ENCODE measurements around the gene OARD1.

The OARD1 gene

GRCh38 chr6:41074692-41075436 lies 2.7 kb upstream of the OARD1 start:
- DNase-seq = no peak

- DNase-seq = no peak
Observed at GRCh38 chr6:41073968-41074691, 2.0 kb upstream of the OARD1 start.

- DNase-seq = peak; percentile 79
Observed at GRCh38 chr6:41073203-41073967, 1.2 kb upstream of the OARD1 start.

- no peak for DNase-seq
Observed at GRCh38 chr6:41072836-41073202, 663 bp upstream of the OARD1 start, which contains the start of gene NFYA. Gene NFYA (plus strand): TSS chr6:41072974. CDS start chr6:41079090, 6,116 bp downstream.

- no peak for DNase-seq
Observed at GRCh38 chr6:41071501-41071922, 644 bp downstream of the OARD1 start.

GRCh38 chr6:41066867-41067304 lies 5.3 kb downstream of the OARD1 start:
- peak; percentile 56 for DNase-seq

DNA sequence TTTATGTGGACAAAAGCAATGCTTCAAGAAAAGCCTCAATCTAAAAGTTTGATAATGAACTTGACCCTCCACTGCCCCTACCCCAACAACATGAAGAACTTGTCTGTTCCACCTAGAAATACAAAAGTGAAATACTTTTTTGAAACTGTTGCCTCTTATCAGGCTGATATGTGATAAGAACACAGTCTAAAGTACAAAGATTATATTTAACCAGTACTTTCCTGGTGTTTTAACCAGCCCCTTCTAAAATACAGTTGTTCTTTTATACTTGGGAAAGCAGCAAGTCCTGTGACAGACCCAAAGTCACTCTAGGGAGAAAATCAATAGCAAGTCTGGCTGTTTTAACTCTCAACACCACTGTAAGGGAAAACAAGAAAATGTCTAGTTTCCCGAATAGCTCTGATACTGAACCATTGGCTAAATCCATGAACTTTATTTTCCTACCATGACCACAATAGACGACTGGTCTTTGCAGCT lies 6.6 kb downstream of the OARD1 start:
- DNase-seq = no peak

DNA sequence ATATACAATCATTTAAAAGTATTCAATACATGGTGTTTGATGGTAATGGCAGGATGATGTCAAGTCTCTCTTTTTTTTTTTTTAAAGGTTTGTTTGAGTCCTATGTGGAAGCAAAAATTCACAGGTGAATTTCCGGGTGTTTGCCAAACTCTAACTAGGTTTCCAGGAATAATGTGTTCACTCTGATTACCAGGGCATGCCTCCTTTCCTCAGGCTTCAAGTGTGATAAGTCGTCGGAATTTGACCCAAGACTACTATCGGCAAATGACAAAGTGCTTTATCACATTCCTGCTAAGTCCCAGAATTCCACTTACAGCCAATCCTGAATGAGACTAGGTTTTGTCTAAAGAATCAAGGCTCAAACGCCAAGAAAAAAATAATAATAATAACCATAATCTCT lies 7.3 kb downstream of the OARD1 start:
- no peak for DNase-seq

GRCh38 chr6:41063884-41064285 lies 8.3 kb downstream of the OARD1 start:
- DNase-seq = no peak

DNA sequence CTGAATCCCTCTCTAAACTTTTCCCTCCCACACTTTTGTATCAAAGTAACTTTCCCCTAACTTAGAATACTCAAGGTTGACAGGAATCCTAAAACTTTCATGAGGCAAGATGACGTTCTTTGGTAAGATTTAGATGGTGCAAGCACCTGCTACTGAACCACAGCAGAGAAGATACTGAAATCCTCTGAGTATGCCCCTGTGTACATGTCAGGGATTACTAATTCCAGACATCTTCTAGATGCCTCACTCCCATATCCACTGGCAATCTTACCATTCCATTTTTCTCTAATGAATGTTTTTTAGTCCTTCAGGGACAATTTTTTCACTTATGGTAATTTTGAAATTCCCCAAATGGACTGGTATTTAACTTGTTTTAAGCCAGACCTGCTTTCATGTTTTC lies 10.1 kb downstream of the OARD1 start:
- no peak for DNase-seq

GRCh38 chr6:41061196-41061726 lies 10.9 kb downstream of the OARD1 start:
- DNase-seq = no peak

GRCh38 chr6:41059556-41059955 lies 12.6 kb downstream of the OARD1 start:
- DNase-seq = no peak

- no peak for DNase-seq
Observed at GRCh38 chr6:41058783-41059181, 13.4 kb downstream of the OARD1 start.

GRCh38 chr6:41056768-41057490 lies 15.2 kb downstream of the OARD1 start:
- DNase-seq = no peak

DNA sequence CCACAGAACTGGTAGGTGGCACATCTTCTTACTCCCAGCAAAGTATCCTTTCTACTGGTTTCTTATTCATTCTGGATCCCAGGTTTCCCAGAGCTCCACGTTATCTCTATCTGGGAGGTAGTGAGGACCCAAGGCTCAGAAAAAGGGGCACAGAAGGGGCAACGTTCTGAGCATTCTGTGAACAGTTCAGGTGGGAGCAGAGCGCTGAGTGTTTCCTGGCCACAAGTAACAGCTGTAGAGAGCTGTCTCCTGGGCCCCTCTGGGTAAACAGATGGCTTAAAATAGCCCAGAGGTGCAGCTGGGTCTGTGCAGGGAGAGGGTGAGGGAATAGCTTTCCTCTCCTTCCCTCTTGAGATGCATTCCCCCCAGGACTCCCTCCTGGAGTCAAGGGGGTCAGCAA lies 17.0 kb downstream of the OARD1 start:
- DNase-seq = no peak

DNA sequence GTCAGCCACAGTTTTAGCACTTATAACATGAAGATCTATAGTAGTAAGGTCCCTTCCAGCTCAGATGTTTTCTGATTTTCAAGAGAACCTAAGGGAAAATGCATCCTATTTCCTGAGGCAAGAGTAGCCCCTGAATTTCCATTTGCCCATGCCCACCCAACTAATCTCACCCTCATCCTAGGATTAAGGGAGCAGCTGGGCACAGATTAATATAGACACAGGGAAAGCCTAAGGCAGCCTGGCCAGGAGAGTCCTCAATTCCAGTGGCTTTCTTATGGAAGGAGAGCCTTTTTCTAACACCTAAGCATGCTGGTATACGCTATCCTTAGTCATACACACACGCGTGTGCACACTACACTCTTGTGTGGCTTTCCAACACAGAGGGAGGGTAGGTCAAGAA lies 17.6 kb downstream of the OARD1 start:
- DNase-seq = no peak

DNA sequence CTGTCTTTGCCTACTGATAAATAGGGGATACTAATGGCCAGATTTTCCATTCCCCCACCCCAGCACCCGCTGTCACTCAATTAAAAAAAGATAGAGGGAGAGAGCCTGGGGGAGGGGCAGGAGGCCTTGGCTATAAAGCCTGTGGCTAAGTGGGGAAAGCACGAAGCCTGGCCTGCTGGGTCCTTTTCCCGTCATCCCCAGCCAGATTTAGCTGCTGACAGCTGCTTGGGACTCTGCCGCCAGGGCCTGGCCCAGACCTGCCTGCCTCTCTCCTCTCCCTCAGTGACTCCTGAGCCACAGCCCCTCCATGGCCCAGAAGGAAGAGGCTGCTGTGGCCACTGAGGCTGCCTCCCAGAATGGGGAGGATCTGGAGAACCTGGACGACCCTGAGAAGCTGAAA lies 19.1 kb downstream of the OARD1 start, which contains the start of gene APOBEC2:
TSS of gene APOBEC2 (plus strand) at position 162 of the 400 bp plus-strand sequence. CDS start at position 308, 146 bp downstream.
- no peak for DNase-seq

DNA sequence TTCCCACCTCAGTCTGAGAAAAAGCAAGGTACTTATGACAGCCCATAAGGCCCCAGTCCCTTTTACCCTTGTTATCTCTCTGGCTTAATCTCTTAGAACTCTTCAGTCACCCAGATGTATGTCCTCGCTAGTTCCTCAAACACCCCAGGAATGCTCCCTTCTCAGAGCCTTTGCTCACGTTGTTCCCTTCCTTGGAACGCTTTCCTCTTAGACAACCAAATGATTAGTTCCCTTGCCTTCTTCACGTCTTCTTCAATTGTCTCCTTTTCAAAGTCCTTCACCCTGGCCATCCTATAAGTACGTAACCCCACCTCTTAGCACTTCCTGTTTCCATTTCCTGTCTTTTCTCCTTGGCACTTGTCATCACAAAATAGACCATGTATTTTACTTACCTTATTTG lies 20.3 kb downstream of the OARD1 start:
- no peak for DNase-seq

DNA sequence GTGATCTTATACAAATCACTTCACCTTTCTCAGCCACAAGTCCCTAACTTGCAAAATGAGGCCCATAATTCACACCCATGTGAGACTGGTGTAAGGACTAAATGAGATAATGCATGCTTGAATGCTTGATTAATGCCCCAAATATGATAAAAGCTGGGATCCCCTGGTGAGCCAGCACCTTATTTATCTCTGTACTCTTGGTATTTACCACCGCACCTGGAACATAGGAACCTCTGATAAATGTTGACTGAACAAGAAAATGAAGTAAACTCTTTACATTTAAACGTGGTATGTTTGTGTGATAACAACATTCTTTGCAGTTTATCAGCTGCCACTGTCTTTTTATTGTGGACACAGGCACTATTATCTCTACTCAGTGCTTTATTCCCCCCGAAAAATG lies 21.6 kb downstream of the OARD1 start:
- DNase-seq = no peak

DNA sequence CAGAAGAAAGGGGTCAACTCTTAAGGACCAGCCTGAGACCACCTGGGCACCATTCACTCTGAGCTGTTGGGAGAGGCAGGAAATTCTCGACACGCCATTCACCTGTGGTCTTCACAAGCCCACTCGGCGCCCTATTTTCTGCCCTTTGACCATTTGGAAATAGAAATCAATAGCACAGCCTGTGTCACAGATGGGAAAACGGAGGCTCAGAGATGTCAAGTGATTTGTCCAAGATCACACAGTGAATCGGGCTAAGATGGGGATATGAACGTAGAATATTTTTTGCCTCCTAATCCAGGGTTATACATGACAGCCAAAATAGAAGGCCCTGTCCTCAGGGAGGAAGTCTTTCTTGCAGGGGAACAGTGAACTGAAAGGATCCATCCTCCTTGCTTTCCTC lies 22.2 kb downstream of the OARD1 start:
- no peak for DNase-seq

DNA sequence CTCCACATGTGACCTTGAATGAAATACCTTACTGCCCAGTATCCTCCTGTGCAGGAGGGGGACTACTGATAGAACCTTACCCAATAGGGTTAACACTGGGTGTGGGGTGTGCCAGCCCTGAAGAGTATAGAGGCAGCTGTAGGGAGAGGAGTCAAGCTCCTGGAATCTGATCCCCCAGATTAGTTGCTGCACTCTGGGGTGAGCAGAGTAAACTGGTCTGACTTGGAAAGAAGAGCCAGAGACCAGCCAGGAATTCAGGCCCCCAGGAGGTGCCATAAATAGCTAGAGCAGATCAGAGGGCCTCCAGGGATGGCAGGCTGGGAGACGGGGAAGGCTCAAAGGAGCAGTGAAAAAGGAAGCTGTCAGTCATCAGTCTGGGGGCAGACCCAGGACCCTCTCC lies 22.6 kb downstream of the OARD1 start:
- DNase-seq = no peak

Measured in activated T-cell treated with anti-CD3 and anti-CD28 coated beads, Interleukin-2, amount 50 U/mL, for 1 hour (primary cell).